ENCODE data around the gene ARID5B.
"Not testable (repeated sequence)": the region's sequence is repeated elsewhere in the genome, so short reads cannot be mapped to it uniquely, and the experiment has no call there.

ARID5B gene, protein sequence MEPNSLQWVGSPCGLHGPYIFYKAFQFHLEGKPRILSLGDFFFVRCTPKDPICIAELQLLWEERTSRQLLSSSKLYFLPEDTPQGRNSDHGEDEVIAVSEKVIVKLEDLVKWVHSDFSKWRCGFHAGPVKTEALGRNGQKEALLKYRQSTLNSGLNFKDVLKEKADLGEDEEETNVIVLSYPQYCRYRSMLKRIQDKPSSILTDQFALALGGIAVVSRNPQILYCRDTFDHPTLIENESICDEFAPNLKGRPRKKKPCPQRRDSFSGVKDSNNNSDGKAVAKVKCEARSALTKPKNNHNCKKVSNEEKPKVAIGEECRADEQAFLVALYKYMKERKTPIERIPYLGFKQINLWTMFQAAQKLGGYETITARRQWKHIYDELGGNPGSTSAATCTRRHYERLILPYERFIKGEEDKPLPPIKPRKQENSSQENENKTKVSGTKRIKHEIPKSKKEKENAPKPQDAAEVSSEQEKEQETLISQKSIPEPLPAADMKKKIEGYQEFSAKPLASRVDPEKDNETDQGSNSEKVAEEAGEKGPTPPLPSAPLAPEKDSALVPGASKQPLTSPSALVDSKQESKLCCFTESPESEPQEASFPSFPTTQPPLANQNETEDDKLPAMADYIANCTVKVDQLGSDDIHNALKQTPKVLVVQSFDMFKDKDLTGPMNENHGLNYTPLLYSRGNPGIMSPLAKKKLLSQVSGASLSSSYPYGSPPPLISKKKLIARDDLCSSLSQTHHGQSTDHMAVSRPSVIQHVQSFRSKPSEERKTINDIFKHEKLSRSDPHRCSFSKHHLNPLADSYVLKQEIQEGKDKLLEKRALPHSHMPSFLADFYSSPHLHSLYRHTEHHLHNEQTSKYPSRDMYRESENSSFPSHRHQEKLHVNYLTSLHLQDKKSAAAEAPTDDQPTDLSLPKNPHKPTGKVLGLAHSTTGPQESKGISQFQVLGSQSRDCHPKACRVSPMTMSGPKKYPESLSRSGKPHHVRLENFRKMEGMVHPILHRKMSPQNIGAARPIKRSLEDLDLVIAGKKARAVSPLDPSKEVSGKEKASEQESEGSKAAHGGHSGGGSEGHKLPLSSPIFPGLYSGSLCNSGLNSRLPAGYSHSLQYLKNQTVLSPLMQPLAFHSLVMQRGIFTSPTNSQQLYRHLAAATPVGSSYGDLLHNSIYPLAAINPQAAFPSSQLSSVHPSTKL

GRCh38 chr10:61900829-61901792 lies at the start of gene ARID5B:
ARID5B (plus strand) TSS chr10:61901699; CDS start chr10:61901710, 11 bp downstream.
- H3K27me3 ChIP-seq (ENCODE audit: low read depth): no peaks in the 10 kb centered on the region
- peak within 1 kb of the TSS; percentile 53 for H3K4me3 ChIP-seq
- peaks cover 45% of the 10 kb centered on the region for H3K4me1 ChIP-seq
- in situ Hi-C loops (cut with MboI; ENCODE audit: low sequenced_read_pairs): no loop called here
- H3K9me3 ChIP-seq: no peaks in the 10 kb centered on the region
- H3K36me3 ChIP-seq (replicated peaks): no peaks in the 10 kb centered on the region; the same call in 1 of the 2 replicates
- DNase-seq (ENCODE audit: low spot score in 2 of 2): peak; percentile 78 to 86

- peaks cover 18% of the 10 kb centered on the region for H3K4me1 ChIP-seq
- no peak overlapping the region for H3K4me3 ChIP-seq
- peak in 1 of 2 experiments; percentile 30 for DNase-seq (ENCODE audit: low spot score in 2 of 2)
- no peaks in the 10 kb centered on the region for H3K27me3 ChIP-seq (ENCODE audit: low read depth)
- H3K36me3 ChIP-seq (replicated peaks): no peaks in the 10 kb centered on the region
- in situ Hi-C loops (cut with MboI; ENCODE audit: low sequenced_read_pairs): no loop called here
- no peaks in the 10 kb centered on the region for H3K9me3 ChIP-seq
Observed at GRCh38 chr10:61852261-61852660, 49.2 kb upstream of the ARID5B start.

DNA sequence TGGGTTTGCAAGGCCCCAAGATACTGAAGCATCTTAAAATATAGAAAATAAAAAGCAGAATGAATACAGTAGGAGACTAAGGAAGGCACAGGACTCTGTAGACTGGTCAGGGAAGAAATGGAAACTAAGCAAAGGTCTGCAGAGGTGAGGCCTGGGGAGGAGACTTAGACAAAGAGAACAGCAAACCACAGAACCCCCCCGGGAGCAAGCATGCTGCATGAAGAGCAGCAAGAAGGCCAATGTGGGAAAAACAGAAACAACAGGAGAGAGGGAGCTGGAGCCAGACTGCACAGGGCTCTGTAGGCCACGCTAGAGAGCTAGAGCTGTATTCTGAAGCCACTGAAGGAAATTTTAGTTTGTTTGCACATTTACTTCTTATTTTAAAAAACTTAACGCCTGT lies 45.7 kb upstream of the ARID5B start:
- in situ Hi-C loops (cut with MboI; ENCODE audit: low sequenced_read_pairs): no loop called here
- Histone ChIP-seq H3K36me3 (replicated peaks) (no peaks in the 10 kb centered on the region), H3K9me3 (no peaks in the 10 kb centered on the region), H3K4me1 (peaks cover 18% of the 10 kb centered on the region), H3K4me3 (no peak overlapping the region), H3K27me3 (ENCODE audit: low read depth) (no peaks in the 10 kb centered on the region)
- DNase-seq (ENCODE audit: low spot score in 2 of 2): no peak

DNA sequence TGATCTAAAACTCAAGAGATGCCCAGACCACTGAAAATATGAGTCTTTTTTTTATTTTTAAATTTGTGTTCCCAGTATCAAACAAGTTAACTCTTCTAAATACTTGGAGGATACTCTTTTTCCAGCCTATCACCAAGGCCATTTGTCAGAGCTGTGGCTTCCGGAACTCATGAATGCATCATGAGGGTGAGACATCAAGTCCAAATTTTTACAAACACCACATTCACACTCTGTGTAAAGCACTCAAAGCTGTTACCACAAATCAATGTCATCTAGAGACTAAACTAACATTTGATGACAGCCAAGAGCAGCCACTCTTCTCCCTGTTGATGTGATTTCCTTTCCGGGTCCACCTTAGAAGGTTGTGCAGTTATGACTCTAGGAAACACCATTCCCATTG lies 43.8 kb upstream of the ARID5B start:
- Histone ChIP-seq H3K4me1 (peaks cover 11% of the 10 kb centered on the region), H3K9me3 (no peaks in the 10 kb centered on the region), H3K36me3 (replicated peaks) (no peaks in the 10 kb centered on the region), H3K27me3 (ENCODE audit: low read depth) (no peaks in the 10 kb centered on the region), H3K4me3 (no peak overlapping the region)
- DNase-seq (ENCODE audit: low spot score in 2 of 2): no peak
- in situ Hi-C loops (cut with MboI; ENCODE audit: low sequenced_read_pairs): no loop called here

- H3K36me3 ChIP-seq (replicated peaks): no peaks in the 10 kb centered on the region
- no peaks in the 10 kb centered on the region for H3K27me3 ChIP-seq (ENCODE audit: low read depth)
- no peak for DNase-seq (ENCODE audit: low spot score in 2 of 2)
- H3K9me3 ChIP-seq: no peaks in the 10 kb centered on the region
- in situ Hi-C loops (cut with MboI; ENCODE audit: low sequenced_read_pairs): no loop called here
- no peak overlapping the region for H3K4me3 ChIP-seq
- H3K4me1 ChIP-seq: no peaks in the 10 kb centered on the region
Observed at GRCh38 chr10:61859786-61860185, 41.7 kb upstream of the ARID5B start.

GRCh38 chr10:61860964-61861758 lies 40.3 kb upstream of the ARID5B start:
- DNase-seq (ENCODE audit: low spot score in 2 of 2): no peak
- in situ Hi-C loops (cut with MboI; ENCODE audit: low sequenced_read_pairs): no loop called here
- H3K36me3 ChIP-seq (replicated peaks): no peaks in the 10 kb centered on the region
- no peaks in the 10 kb centered on the region for H3K27me3 ChIP-seq (ENCODE audit: low read depth)
- no peaks in the 10 kb centered on the region for H3K9me3 ChIP-seq
- H3K4me3 ChIP-seq: no peak overlapping the region
- no peaks in the 10 kb centered on the region for H3K4me1 ChIP-seq

DNA sequence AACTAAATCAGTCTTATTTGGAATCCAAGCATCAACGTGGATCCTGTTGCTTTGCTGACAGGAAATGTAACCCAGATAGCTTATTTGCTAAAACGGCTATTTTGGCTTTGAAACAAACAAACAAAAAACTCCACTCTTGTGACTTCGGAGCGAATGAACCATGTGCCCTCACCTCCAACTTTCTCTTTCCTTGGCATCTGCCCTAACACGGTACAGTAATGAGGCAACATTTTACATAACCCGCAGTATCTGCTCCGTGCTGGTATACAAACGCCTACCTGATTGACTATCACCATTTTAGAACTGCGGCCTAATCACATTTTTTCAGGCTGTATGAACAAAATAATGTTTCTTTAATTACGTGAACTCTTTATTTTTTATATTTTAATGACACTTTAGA lies 37.5 kb upstream of the ARID5B start:
- Histone ChIP-seq H3K4me1 (peaks cover 1% of the 10 kb centered on the region), H3K36me3 (replicated peaks) (no peaks in the 10 kb centered on the region), H3K9me3 (no peaks in the 10 kb centered on the region), H3K4me3 (no peak overlapping the region), H3K27me3 (ENCODE audit: low read depth) (no peaks in the 10 kb centered on the region)
- DNase-seq (ENCODE audit: low spot score in 2 of 2): no peak
- in situ Hi-C loops (cut with MboI; ENCODE audit: low sequenced_read_pairs): no loop called here

- DNase-seq (ENCODE audit: low spot score in 2 of 2): no peak
- in situ Hi-C loops (cut with MboI; ENCODE audit: low sequenced_read_pairs): no loop called here
Observed at GRCh38 chr10:61866700-61867368, 34.7 kb upstream of the ARID5B start.

DNA sequence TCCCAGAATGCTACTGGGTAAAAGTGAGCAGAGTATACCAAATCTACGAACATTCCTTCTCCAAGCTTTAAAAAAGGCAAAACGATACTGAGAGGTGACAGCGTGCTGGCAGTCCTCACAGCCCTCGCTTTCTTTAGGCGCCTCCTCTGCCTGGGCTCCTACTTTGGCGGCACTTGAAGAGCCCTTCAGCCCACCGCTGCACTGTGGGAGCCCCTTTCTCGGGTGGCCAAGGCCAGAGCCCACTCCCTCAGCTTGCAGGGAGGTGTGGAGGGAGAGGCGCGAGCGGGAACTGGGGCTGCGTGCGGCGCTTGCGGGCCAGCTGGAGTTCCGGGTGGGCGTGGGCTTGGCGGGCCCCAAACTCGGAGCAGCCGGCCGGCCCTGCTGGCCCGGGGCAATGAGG lies 34.1 kb upstream of the ARID5B start:
- H3K27me3 ChIP-seq (ENCODE audit: low read depth); H3K36me3 ChIP-seq (replicated peaks); in situ Hi-C loops (cut with MboI; ENCODE audit: low sequenced_read_pairs); H3K4me3 ChIP-seq; H3K9me3 ChIP-seq; DNase-seq (ENCODE audit: low spot score in 2 of 2): not testable (repeated sequence)
- peaks cover 31% of the 10 kb centered on the region for H3K4me1 ChIP-seq

More at GRCh38 chr10:61866700-61867368, 34.7 kb upstream of the ARID5B start:
- Histone ChIP-seq H3K9me3 (no peaks in the 10 kb centered on the region), H3K4me1 (peaks cover 25% of the 10 kb centered on the region), H3K36me3 (replicated peaks) (no peaks in the 10 kb centered on the region), H3K27me3 (ENCODE audit: low read depth) (no peaks in the 10 kb centered on the region), H3K4me3 (no peak overlapping the region)

GRCh38 chr10:61867817-61868216 lies 33.7 kb upstream of the ARID5B start:
- peaks cover 31% of the 10 kb centered on the region for H3K4me1 ChIP-seq
- H3K4me3 ChIP-seq; in situ Hi-C loops (cut with MboI; ENCODE audit: low sequenced_read_pairs); DNase-seq (ENCODE audit: low spot score in 2 of 2); H3K27me3 ChIP-seq (ENCODE audit: low read depth); H3K9me3 ChIP-seq; H3K36me3 ChIP-seq (replicated peaks): not testable (repeated sequence)

- in situ Hi-C loops (cut with MboI; ENCODE audit: low sequenced_read_pairs): no loop called here
- no peak overlapping the region for H3K4me3 ChIP-seq
- no peaks in the 10 kb centered on the region for H3K36me3 ChIP-seq (replicated peaks)
- H3K4me1 ChIP-seq: peaks cover 35% of the 10 kb centered on the region
- H3K9me3 ChIP-seq: no peaks in the 10 kb centered on the region
- no peaks in the 10 kb centered on the region for H3K27me3 ChIP-seq (ENCODE audit: low read depth)
- DNase-seq (ENCODE audit: low spot score in 2 of 2): no peak
Observed at GRCh38 chr10:61869041-61869675, 32.3 kb upstream of the ARID5B start.
